WTC11 (cell line): Measurements from ENCODE around the gene PRRC2C. TPM values are rescaled to one million over a fixed set of nuclear protein-coding genes. Genes with fewer than 3 reads are reported as not detected.
A peak's percentile ranks its signal among the peaks of the same experiment; 100 is the strongest.

Source experiments
- ATAC-seq: fragments of 200-7000 bp; cut with Tn5 transposase; 2 replicates; pipeline ENCODE4 v1.10.0; 2021; ENCODE audit warnings: mild to moderate bottlenecking, moderate library complexity
- CTCF ChIA-PET: fragments of 300-600 bp; sonication (Branson Sonifier 250); formaldehyde crosslinking; loops from one replicate; lab custom pipeline; 2021; ENCODE audit warnings: antibody characterized with exemption; lab: Charles Lee
- POLR2A ChIA-PET: fragments of 350-600 bp; sonication (Branson Sonifier 250); formaldehyde crosslinking; loops from one replicate; lab custom pipeline; 2021; ENCODE audit warnings: antibody characterized with exemption; lab: Charles Lee
- DNase-seq: peaks from one replicate; pipeline ENCODE4 v3.0.0; 2021; ENCODE audit warnings: low spot score
- H3K27ac Mint-ChIP-seq: 2 replicates; pipeline ENCODE4 v1.8.0; 2021; ENCODE audit warnings: mixed read lengths
- H3K27me3 Mint-ChIP-seq: 2 replicates; pipeline ENCODE4 v1.8.0; 2021; ENCODE audit warnings: low read depth, mild to moderate bottlenecking, moderate library complexity, mixed read lengths
- H3K36me3 Mint-ChIP-seq: 2 replicates; pipeline ENCODE4 v1.8.0; 2021; ENCODE audit warnings: mixed read lengths
- H3K4me1 Mint-ChIP-seq: 2 replicates; pipeline ENCODE4 v1.8.0; 2022; ENCODE audit warnings: mixed read lengths
- H3K4me3 Mint-ChIP-seq: 2 replicates; pipeline ENCODE4 v1.8.0; 2021; ENCODE audit warnings: mild to moderate bottlenecking, moderate library complexity, mixed read lengths
- H3K9me3 Mint-ChIP-seq: 2 replicates; pipeline ENCODE4 v1.8.0; 2021; ENCODE audit warnings: mixed read lengths
- EMX1 ChIP-seq: fragments of 250-450 bp; sonication (Bioruptor Pico); IDR thresholded peaks from 2 replicates; pipeline ENCODE4 v1.8.0; 2021; ENCODE audit warnings: mild to moderate bottlenecking
- FOXJ3 ChIP-seq: sonication (generic); formaldehyde crosslinking; IDR thresholded peaks from 2 replicates; pipeline ENCODE4 v1.9.0; 2021; ENCODE audit warnings: missing genetic modification reagents, mild to moderate bottlenecking, borderline replicate concordance
- SP1 ChIP-seq: sonication (generic); formaldehyde crosslinking; conservative IDR thresholded peaks from 2 replicates; pipeline ENCODE4 v1.8.1; 2022; ENCODE audit warnings: missing genetic modification reagents
- TEAD4 ChIP-seq: sonication (generic); formaldehyde crosslinking; IDR thresholded peaks from 2 replicates; pipeline ENCODE4 v1.8.0; 2022; ENCODE audit warnings: mild to moderate bottlenecking, missing genetic modification reagents
- ZNF121 ChIP-seq: sonication (generic); formaldehyde crosslinking; IDR thresholded peaks from 2 replicates; pipeline ENCODE4 v1.8.0; 2023; ENCODE audit warnings: missing genetic modification reagents
- ZNF317 ChIP-seq: sonication (generic); formaldehyde crosslinking; IDR thresholded peaks from 2 replicates; pipeline ENCODE4 v1.8.1; 2023; ENCODE audit warnings: low read depth, mild to moderate bottlenecking, moderate library complexity, missing genetic modification reagents, borderline replicate concordance
- total RNA-seq: library from RNA; stranded (reverse); gene quantifications from 3 replicates; pipeline ENCODE4 v1.2.3, GENCODE V29; 2021
- TF ChIP-seq, protein P1 (sequence below): sonication (generic); formaldehyde crosslinking; IDR thresholded peaks from 2 replicates; pipeline ENCODE4 v1.8.0; 2023; ENCODE audit warnings: missing genetic modification reagents, mild to moderate bottlenecking, borderline replicate concordance
- TF ChIP-seq, protein P2 (sequence below): fragments of 250-450 bp; sonication (Bioruptor Pico); IDR thresholded peaks from 2 replicates; pipeline ENCODE4 v1.9.0; 2021; ENCODE audit warnings: moderate library complexity, mild to moderate bottlenecking, inconsistent platforms, borderline replicate concordance
- TF ChIP-seq, protein P3 (sequence below): sonication (generic); formaldehyde crosslinking; IDR thresholded peaks from 2 replicates; pipeline ENCODE4 v1.8.0; 2022; ENCODE audit warnings: mild to moderate bottlenecking, missing genetic modification reagents
- TF ChIP-seq, protein P4 (sequence below): sonication (generic); formaldehyde crosslinking; IDR thresholded peaks from 2 replicates; pipeline ENCODE4 v1.8.1; 2023; ENCODE audit warnings: mild to moderate bottlenecking, missing genetic modification reagents, moderate library complexity
- TF ChIP-seq, protein P5 (sequence below): sonication (generic); formaldehyde crosslinking; IDR thresholded peaks from 2 replicates; pipeline ENCODE4 v1.8.0; 2022; ENCODE audit warnings: mild to moderate bottlenecking, missing genetic modification reagents
- TF ChIP-seq, protein P6 (sequence below): sonication (generic); formaldehyde crosslinking; IDR thresholded peaks from 2 replicates; pipeline ENCODE4 v1.8.1; 2023; ENCODE audit warnings: mild to moderate bottlenecking, missing genetic modification reagents, moderate library complexity

PRRC2C gene
- total RNA-seq, 1 experiment from 2014 or later, result 236 TPM

DNA sequence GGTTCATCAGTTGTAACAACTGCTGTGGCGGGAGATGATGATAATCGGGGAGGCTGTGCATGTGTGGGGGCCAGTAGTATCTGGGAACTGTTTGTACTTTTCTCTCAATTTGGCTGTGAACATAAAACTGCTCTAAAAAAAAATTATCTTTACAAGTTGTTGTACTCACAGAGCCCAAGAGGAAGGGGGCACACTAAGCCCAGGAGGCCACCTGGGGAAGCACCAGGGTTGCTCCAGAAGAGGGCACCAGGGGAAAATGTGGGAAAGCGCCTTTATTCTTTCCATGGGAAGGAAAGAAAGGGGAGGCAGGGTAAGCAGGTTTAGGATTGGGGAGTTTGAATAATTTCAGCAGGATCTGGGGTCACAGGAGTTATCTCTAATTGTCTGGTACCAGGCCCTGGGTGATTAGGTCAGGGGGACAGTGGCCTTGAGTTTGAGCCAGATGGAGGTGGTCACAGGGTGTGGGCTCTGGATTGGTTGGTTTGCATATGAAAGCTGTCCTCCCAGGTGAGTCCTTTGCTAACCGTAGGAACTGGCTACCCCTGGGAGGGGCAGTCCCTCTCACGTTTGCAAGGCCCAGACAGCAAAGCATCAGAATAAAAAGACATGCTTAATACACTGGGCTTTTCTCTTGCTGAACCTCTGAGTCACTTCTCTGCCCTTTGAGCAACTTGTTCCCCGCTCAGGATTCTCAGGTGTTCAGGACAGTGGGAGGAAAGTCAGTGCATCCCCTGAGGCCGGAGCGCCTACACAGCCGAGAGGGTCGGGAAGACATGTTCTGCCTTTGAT, 155.9 kb downstream of the PRRC2C start:
- CTCF ChIA-PET, result interaction anchor here (0.8 to 6.9 kb wide), 9 partner anchors 15 to 344 kb away, joined by 3 to 121 read pairs (median 4); partner anchors contain the start of genes MYOCOS and PRRC2C
- H3K27ac Mint-ChIP-seq, result peak overlapping the region; percentile 98
- DNase-seq, result peak; percentile 38

DNA sequence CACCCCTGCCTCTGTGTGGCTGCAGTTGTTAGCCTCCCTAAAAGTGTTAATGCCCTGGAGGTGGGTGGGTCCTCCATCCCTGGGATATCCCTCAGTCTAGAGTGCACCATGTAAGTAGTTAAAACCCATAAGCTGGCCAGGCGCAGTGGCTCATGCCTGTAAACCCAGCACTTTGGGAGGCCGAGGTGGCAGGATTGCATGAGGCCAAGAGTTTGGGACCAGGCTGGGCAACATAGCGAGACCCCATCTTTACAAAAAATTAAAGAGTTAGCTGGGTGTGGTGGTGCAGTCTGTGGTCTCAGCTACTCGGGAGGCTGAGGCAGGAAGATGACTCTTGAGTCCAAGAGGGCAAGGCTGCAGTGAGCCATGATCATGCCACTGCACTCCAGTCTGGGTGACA, 156.9 kb downstream of the PRRC2C start:
- H3K9me3 Mint-ChIP-seq, result no peaks in the 10 kb centered on the region
- ATAC-seq (no peak), DNase-seq (no peak)
- POLR2A ChIA-PET, result no interaction called here
- peaks cover 43% of the 10 kb centered on the region for H3K4me1 Mint-ChIP-seq
- H3K36me3 Mint-ChIP-seq, result no peaks in the 10 kb centered on the region
- peak; percentile 98 for TF ChIP-seq ZNF121 (CRISPR knock-in tag)
- TF ChIP-seq FOXJ3 (CRISPR knock-in tag), result no peak
- TF ChIP-seq, all 79 proteins: peak for 1
- CTCF ChIA-PET, result interaction anchor here (0.7 to 6.9 kb wide), 10 partner anchors 14 to 343 kb away, joined by 3 to 121 read pairs (median 4); partner anchors contain the start of genes MYOCOS and PRRC2C
- Mint-ChIP-seq H3K27ac (peak overlapping the region; percentile 98), H3K4me3 (no peak overlapping the region), H3K27me3 (no peaks in the 10 kb centered on the region)

More for the DNA sequence above, 155.9 kb downstream of the PRRC2C start:
- H3K4me3 Mint-ChIP-seq, result peak overlapping the region; percentile 41
- no peaks in the 10 kb centered on the region for H3K36me3 Mint-ChIP-seq
- no peaks in the 10 kb centered on the region for H3K9me3 Mint-ChIP-seq
- peak; percentile 79 for ATAC-seq
- H3K27me3 Mint-ChIP-seq, result no peaks in the 10 kb centered on the region
- H3K4me1 Mint-ChIP-seq, result peaks cover 43% of the 10 kb centered on the region
- POLR2A ChIA-PET, result no interaction called here
- TF ChIP-seq, protein P1, sequence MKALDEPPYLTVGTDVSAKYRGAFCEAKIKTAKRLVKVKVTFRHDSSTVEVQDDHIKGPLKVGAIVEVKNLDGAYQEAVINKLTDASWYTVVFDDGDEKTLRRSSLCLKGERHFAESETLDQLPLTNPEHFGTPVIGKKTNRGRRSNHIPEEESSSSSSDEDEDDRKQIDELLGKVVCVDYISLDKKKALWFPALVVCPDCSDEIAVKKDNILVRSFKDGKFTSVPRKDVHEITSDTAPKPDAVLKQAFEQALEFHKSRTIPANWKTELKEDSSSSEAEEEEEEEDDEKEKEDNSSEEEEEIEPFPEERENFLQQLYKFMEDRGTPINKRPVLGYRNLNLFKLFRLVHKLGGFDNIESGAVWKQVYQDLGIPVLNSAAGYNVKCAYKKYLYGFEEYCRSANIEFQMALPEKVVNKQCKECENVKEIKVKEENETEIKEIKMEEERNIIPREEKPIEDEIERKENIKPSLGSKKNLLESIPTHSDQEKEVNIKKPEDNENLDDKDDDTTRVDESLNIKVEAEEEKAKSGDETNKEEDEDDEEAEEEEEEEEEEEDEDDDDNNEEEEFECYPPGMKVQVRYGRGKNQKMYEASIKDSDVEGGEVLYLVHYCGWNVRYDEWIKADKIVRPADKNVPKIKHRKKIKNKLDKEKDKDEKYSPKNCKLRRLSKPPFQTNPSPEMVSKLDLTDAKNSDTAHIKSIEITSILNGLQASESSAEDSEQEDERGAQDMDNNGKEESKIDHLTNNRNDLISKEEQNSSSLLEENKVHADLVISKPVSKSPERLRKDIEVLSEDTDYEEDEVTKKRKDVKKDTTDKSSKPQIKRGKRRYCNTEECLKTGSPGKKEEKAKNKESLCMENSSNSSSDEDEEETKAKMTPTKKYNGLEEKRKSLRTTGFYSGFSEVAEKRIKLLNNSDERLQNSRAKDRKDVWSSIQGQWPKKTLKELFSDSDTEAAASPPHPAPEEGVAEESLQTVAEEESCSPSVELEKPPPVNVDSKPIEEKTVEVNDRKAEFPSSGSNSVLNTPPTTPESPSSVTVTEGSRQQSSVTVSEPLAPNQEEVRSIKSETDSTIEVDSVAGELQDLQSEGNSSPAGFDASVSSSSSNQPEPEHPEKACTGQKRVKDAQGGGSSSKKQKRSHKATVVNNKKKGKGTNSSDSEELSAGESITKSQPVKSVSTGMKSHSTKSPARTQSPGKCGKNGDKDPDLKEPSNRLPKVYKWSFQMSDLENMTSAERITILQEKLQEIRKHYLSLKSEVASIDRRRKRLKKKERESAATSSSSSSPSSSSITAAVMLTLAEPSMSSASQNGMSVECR, result no peak
- no peak for TF ChIP-seq EMX1 (CRISPR knock-in tag)
- peak; percentile 31; the same call in 1 of the 2 replicates for TF ChIP-seq SP1 (CRISPR knock-in tag)
- TF ChIP-seq, protein P2, sequence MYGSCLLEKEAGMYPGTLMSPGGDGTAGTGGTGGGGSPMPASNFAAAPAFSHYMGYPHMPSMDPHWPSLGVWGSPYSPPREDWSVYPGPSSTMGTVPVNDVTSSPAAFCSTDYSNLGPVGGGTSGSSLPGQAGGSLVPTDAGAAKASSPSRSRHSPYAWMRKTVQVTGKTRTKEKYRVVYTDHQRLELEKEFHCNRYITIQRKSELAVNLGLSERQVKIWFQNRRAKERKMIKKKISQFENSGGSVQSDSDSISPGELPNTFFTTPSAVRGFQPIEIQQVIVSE (CRISPR knock-in tag), result no peak
- TF ChIP-seq, protein P3, sequence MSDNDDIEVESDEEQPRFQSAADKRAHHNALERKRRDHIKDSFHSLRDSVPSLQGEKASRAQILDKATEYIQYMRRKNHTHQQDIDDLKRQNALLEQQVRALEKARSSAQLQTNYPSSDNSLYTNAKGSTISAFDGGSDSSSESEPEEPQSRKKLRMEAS (CRISPR knock-in tag), result 0 out of 2 replicates have a peak, but pooled peaks have one; percentile 19
- TF ChIP-seq, protein P4, sequence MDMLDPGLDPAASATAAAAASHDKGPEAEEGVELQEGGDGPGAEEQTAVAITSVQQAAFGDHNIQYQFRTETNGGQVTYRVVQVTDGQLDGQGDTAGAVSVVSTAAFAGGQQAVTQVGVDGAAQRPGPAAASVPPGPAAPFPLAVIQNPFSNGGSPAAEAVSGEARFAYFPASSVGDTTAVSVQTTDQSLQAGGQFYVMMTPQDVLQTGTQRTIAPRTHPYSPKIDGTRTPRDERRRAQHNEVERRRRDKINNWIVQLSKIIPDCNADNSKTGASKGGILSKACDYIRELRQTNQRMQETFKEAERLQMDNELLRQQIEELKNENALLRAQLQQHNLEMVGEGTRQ (CRISPR knock-in tag), result no peak
- TF ChIP-seq, protein P5, sequence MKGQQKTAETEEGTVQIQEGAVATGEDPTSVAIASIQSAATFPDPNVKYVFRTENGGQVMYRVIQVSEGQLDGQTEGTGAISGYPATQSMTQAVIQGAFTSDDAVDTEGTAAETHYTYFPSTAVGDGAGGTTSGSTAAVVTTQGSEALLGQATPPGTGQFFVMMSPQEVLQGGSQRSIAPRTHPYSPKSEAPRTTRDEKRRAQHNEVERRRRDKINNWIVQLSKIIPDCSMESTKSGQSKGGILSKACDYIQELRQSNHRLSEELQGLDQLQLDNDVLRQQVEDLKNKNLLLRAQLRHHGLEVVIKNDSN (CRISPR knock-in tag), result peak; percentile 47; the same call in 1 of the 2 replicates
- TF ChIP-seq, protein P6, sequence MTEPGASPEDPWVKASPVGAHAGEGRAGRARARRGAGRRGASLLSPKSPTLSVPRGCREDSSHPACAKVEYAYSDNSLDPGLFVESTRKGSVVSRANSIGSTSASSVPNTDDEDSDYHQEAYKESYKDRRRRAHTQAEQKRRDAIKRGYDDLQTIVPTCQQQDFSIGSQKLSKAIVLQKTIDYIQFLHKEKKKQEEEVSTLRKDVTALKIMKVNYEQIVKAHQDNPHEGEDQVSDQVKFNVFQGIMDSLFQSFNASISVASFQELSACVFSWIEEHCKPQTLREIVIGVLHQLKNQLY (CRISPR knock-in tag), result no peak
- TF ChIP-seq ZNF317 (CRISPR knock-in tag), result no peak
- no peak for TF ChIP-seq TEAD4 (CRISPR knock-in tag)

Other genes with a start within 250 kb of the PRRC2C start
- 0.30 TPM in 1 of 3 replicates, not detected in the others for gene FMO1, start 237.0 kb upstream of the PRRC2C start, total RNA-seq
- 1.8 to 3.8 TPM (median 3.6 TPM) in 3 replicates for gene FMO4, start 171.3 kb upstream of the PRRC2C start, total RNA-seq
- gene MYOCOS, start 136.7 kb downstream of the PRRC2C start, total RNA-seq, result not detected in 3 replicates
- gene MYOC, start 167.2 kb downstream of the PRRC2C start, total RNA-seq, result not detected in 3 replicates